Nephron progenitor cell (in vitro differentiated cells): ENCODE data around the gene SV2A.

Source experiments
- DNase-seq: peaks from one replicate; pipeline ENCODE4 v3.0.0; 2021
- H3K27ac Mint-ChIP-seq: 2 replicates; pipeline ENCODE4 v1.8.0; 2021; ENCODE audit warnings: mild to moderate bottlenecking, moderate library complexity, mixed read lengths
- H3K27me3 Mint-ChIP-seq: 2 replicates; pipeline ENCODE4 v1.8.0; 2021; ENCODE audit warnings: mild to moderate bottlenecking, low read depth, mixed read lengths; ENCODE audit not compliant: poor library complexity
- H3K36me3 Mint-ChIP-seq: 2 replicates; pipeline ENCODE4 v1.8.0; 2021; ENCODE audit warnings: low read depth, mixed read lengths
- H3K4me1 Mint-ChIP-seq: 2 replicates; pipeline ENCODE4 v1.8.0; 2021; ENCODE audit warnings: mixed read lengths
- H3K4me3 Mint-ChIP-seq: 2 replicates; pipeline ENCODE4 v1.8.0; 2021; ENCODE audit warnings: mild to moderate bottlenecking, moderate library complexity, mixed read lengths
- H3K9me3 Mint-ChIP-seq: 2 replicates; pipeline ENCODE4 v1.8.0; 2021; ENCODE audit warnings: mild to moderate bottlenecking, moderate library complexity, mixed read lengths
- CTCF ChIP-seq: fragments of 200-600 bp; sonication (generic); IDR thresholded peaks from 2 replicates; pipeline ENCODE4 v1.5.0; 2021; ENCODE audit warnings: antibody characterized with exemption

SV2A gene

GRCh38 chr1:149933208-149933607, 15.6 kb upstream of the SV2A start:
- no peak for DNase-seq
- TF ChIP-seq CTCF: no peak
- H3K27ac Mint-ChIP-seq: no peak overlapping the region

GRCh38 chr1:149932474-149932873, 14.8 kb upstream of the SV2A start:
- Mint-ChIP-seq H3K27ac (no peak overlapping the region), H3K27me3 (peaks cover 5% of the 10 kb centered on the region), H3K4me1 (peaks cover 42% of the 10 kb centered on the region), H3K9me3 (no peaks in the 10 kb centered on the region), H3K36me3 (peaks cover 10% of the 10 kb centered on the region), H3K4me3 (no peak overlapping the region)
- DNase-seq: no peak
- TF ChIP-seq CTCF: no peak

More at GRCh38 chr1:149933208-149933607, 15.6 kb upstream of the SV2A start:
- Mint-ChIP-seq H3K27me3 (peaks cover 5% of the 10 kb centered on the region), H3K9me3 (no peaks in the 10 kb centered on the region), H3K36me3 (peaks cover 10% of the 10 kb centered on the region), H3K4me1 (peaks cover 42% of the 10 kb centered on the region), H3K4me3 (no peak overlapping the region)

GRCh38 chr1:149931212-149931790, 13.7 kb upstream of the SV2A start:
- peaks cover 40% of the 10 kb centered on the region for H3K4me1 Mint-ChIP-seq
- no peak for DNase-seq
- H3K9me3 Mint-ChIP-seq: no peaks in the 10 kb centered on the region
- H3K36me3 Mint-ChIP-seq: peaks cover 10% of the 10 kb centered on the region
- TF ChIP-seq CTCF: no peak
- peaks cover 5% of the 10 kb centered on the region for H3K27me3 Mint-ChIP-seq
- H3K27ac Mint-ChIP-seq: no peak overlapping the region
- H3K4me3 Mint-ChIP-seq: no peak overlapping the region

- Mint-ChIP-seq H3K9me3 (no peaks in the 10 kb centered on the region), H3K27ac (peak overlapping the region; percentile 55), H3K36me3 (peaks cover 25% of the 10 kb centered on the region), H3K4me3 (no peak overlapping the region), H3K27me3 (peaks cover 5% of the 10 kb centered on the region), H3K4me1 (peaks cover 45% of the 10 kb centered on the region)
- no peak for TF ChIP-seq CTCF
- DNase-seq: no peak
These were observed 12.2 kb upstream of the SV2A start for GRCh38 chr1:149929856-149930255.

- peaks cover 5% of the 10 kb centered on the region for H3K27me3 Mint-ChIP-seq
- TF ChIP-seq CTCF: no peak
- H3K27ac Mint-ChIP-seq: peak overlapping the region; percentile 98
- peaks cover 40% of the 10 kb centered on the region for H3K36me3 Mint-ChIP-seq
- no peak for DNase-seq
- H3K4me1 Mint-ChIP-seq: peaks cover 50% of the 10 kb centered on the region
- H3K9me3 Mint-ChIP-seq: no peaks in the 10 kb centered on the region
- peak overlapping the region; percentile 100 for H3K4me3 Mint-ChIP-seq
These were observed 10.7 kb upstream of the SV2A start for GRCh38 chr1:149928401-149928724.
